Spleen (tissue), 7 donors: Measurements from ENCODE around the gene CHRND.

Source experiments
- CTCF ChIP-seq, 11 experiments: fragments of 200-600 bp in 7 of 11; fragments of 450-650 bp in 4 of 11; sonication (generic) in 4 of 11; IDR thresholded peaks in 8 of 11; conservative IDR thresholded peaks in 3 of 11; 1 replicate in 7 of 11; 2 replicates in 4 of 11; pipeline versions ENCODE4 v1.4.0 to v1.8.0; 2016 to 2021; ENCODE audit warnings: antibody characterized with exemption in 11 of 11, inconsistent platforms in 4 of 11, mild to moderate bottlenecking in 1 of 11
- POLR2A ChIP-seq, 3 donors: fragments of 450-650 bp; IDR thresholded peaks; one replicate each; pipeline ENCODE4 v1.5.1; 2017; ENCODE audit warnings: antibody characterized with exemption in 3 of 3, mild to moderate bottlenecking in 1 of 3
- donor health status: DM: no; HTN: no; CAD: no; lungs with moderate emphysema.
- donor health status: DM: no; HTN: no; CAD: no.
- donor health status: DM: no; HTN: no; CAD: no.

- no peak for TF ChIP-seq CTCF (IDR thresholded peaks at IDR 0.05 in 8 of 11, conservative IDR thresholded peaks at IDR 0.05 in 3 of 11)
- TF ChIP-seq POLR2A (IDR thresholded peaks at IDR 0.05), result no peak
These were observed 18.7 kb downstream of the CHRND start for GRCh38 chr2:232544674-232545073.
